Neutrophil (primary cell): ENCODE results near the gene NCKAP5L.

Experiments
- H3K27ac ChIP-seq: fragments of 200-600 bp; sonication (generic); 2 replicates; pipeline ENCODE4 v1.5.1; 2016; ENCODE audit warnings: mild to moderate bottlenecking, moderate library complexity
- H3K27me3 ChIP-seq: fragments of 200-600 bp; sonication (generic); 2 replicates; pipeline ENCODE4 v1.6.0; 2016; ENCODE audit warnings: mild to moderate bottlenecking
- H3K36me3 ChIP-seq: fragments of 200-600 bp; sonication (generic); 2 replicates; pipeline ENCODE4 v1.5.1; 2017
- H3K4me1 ChIP-seq, 2 experiments: fragments of 200-600 bp in 1 of 2; sonication (generic) in 1 of 2; 1 replicate in 1 of 2; 2 replicates in 1 of 2; pipeline versions ENCODE4 v1.5.1 to v1.6.1; 2013 to 2016; ENCODE audit warnings: low read depth in 1 of 2, low read length in 1 of 2, mild to moderate bottlenecking in 1 of 2, moderate library complexity in 1 of 2; ENCODE audit not compliant: control insufficient read depth in 1 of 2, insufficient read depth in 1 of 2
- H3K4me3 ChIP-seq, 2 experiments: fragments of 200-600 bp in 1 of 2; sonication (generic) in 1 of 2; 1 replicate in 1 of 2; 2 replicates in 1 of 2; pipeline ENCODE4 v1.5.1; 2013 to 2016; ENCODE audit warnings: low read depth in 1 of 2, low read length in 1 of 2, mild to moderate bottlenecking in 1 of 2, moderate library complexity in 1 of 2
- H3K9me3 ChIP-seq: fragments of 200-600 bp; sonication (generic); 2 replicates; pipeline ENCODE4 v1.5.1; 2016
- TF ChIP-seq, protein P1 (sequence below): fragments of 200-600 bp; sonication (generic); IDR thresholded peaks from 2 replicates; pipeline ENCODE4 v1.5.1; 2016; ENCODE audit warnings: antibody characterized with exemption

The NCKAP5L gene

DNA sequence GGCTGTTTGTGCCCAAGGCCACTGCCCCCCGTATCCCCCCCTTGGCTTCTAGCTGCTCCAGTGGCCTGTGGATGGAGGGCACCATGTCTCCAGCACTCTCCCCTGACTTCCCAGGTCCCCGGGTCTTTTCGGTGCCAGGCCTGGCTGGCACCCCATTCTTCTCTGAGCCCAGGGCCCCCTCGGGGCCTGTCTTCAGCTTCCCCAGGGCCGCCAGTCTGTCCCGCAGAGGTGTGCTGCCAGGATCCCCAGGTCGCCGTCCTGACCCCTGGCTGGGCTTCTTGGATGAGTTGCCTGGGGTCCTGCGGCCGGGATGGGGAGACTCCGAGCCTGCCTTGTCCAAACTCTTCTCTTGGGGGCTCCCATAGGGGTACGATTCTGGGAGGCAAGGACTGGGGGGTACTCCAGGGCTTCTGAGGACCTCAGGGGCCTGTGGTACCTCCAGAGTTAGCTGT, 32.5 kb downstream of the NCKAP5L start:
- Histone ChIP-seq H3K4me1 (peaks cover 35 to 37% of the 10 kb centered on the region in 2 experiments), H3K36me3 (peaks cover 38% of the 10 kb centered on the region), H3K9me3 (no peaks in the 10 kb centered on the region), H3K27me3 (no peaks in the 10 kb centered on the region), H3K4me3 (no peak overlapping the region), H3K27ac (peak overlapping the region; percentile 76)
- TF ChIP-seq, protein P1, sequence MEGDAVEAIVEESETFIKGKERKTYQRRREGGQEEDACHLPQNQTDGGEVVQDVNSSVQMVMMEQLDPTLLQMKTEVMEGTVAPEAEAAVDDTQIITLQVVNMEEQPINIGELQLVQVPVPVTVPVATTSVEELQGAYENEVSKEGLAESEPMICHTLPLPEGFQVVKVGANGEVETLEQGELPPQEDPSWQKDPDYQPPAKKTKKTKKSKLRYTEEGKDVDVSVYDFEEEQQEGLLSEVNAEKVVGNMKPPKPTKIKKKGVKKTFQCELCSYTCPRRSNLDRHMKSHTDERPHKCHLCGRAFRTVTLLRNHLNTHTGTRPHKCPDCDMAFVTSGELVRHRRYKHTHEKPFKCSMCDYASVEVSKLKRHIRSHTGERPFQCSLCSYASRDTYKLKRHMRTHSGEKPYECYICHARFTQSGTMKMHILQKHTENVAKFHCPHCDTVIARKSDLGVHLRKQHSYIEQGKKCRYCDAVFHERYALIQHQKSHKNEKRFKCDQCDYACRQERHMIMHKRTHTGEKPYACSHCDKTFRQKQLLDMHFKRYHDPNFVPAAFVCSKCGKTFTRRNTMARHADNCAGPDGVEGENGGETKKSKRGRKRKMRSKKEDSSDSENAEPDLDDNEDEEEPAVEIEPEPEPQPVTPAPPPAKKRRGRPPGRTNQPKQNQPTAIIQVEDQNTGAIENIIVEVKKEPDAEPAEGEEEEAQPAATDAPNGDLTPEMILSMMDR, result no peak

DNA sequence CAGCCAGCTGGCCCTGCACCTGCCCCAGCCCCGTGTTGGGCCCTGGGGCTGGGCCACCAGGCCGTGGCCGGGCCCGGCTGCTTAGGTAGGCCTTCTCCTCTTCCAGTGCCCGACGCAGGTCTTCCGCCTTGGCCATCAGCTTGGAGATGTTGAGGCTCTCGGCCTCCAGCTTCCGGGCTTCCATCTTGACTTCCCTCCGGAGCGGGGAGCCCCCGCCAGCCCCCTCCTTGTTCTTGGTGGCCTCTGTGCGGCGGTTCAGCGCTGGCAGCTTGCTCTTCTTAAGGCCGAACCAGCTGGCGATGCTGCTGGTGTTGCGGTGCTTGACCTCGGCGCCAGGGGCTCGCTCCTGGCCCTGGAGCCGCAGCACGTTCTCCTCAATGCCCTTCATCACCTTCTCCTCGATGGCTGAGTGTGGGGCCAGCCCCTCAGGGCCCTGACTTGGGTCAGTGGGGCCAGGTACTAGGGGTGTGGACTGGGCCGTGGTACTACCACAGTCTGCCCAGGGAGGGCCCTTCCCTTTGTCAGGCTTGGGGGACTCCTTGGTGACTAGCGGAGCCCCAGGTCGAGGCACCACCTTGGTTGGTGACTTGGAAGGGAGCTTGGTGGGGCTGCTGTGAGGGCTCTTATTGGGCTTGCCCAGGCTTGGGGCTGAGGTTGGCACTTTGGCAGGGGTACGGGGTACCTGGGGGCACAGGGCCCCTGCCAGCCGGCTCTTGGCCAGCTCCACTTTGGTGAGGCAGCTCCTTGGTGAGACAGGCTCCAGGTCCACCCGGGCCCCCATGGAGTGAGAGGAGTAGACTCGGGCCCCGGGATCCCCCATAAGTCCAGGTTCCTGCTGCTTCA, 33.2 kb downstream of the NCKAP5L start:
- H3K4me1 ChIP-seq, result peaks cover 38 to 43% of the 10 kb centered on the region in 2 experiments
- peaks cover 37% of the 10 kb centered on the region for H3K36me3 ChIP-seq
- H3K4me3 ChIP-seq, result no peak overlapping the region
- TF ChIP-seq, protein P1, result no peak
- H3K27me3 ChIP-seq, result no peaks in the 10 kb centered on the region
- H3K27ac ChIP-seq, result peak overlapping the region; percentile 76
- no peaks in the 10 kb centered on the region for H3K9me3 ChIP-seq

DNA sequence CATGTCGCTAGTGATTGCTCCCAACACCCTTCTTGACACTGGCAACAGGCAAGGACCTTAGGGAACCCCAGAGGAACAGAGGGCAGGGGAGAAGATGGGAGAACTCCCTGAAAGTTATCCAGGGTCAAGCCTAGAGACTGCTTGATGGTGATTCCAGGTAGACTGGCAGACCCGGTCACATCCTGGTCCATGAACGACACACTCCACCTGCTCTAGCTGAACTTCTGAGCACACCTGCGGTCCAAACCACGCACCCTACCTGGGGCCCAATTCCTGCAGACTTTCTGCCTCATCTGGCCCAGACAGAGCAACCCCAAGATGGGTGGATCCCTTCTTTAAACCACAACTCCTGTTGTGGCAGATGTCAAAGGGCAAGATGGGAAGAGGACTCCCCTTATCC, 34.2 kb downstream of the NCKAP5L start:
- TF ChIP-seq, protein P1, result no peak
- peaks cover 38 to 46% of the 10 kb centered on the region in 2 experiments for H3K4me1 ChIP-seq
- peaks cover 42% of the 10 kb centered on the region for H3K36me3 ChIP-seq
- H3K27ac ChIP-seq, result peak overlapping the region; percentile 25
- H3K27me3 ChIP-seq, result no peaks in the 10 kb centered on the region
- H3K4me3 ChIP-seq, result no peak overlapping the region
- no peaks in the 10 kb centered on the region for H3K9me3 ChIP-seq

DNA sequence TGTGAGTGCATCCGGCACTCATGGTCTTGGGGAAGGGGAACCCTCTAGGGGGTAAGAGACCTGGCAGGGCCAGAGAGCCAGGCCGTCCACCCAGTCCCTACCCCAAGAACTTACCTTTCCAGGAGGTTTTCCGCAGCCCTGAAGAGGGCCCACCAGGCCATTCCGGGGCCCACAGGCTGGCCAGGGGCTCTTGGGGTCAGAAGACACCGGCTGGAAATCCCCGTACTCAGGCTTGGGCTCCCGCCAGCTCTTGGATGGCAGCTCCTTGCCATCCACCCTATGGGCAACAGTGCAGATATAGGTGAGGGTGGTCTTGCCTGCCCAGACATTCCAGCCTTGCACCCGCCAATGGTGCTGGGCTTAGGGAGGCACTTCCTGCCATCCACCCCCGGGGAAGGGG, 34.6 kb downstream of the NCKAP5L start:
- TF ChIP-seq, protein P1, result no peak
- H3K9me3 ChIP-seq, result no peaks in the 10 kb centered on the region
- H3K27ac ChIP-seq, result no peak overlapping the region
- H3K36me3 ChIP-seq, result peaks cover 42% of the 10 kb centered on the region
- no peaks in the 10 kb centered on the region for H3K27me3 ChIP-seq
- H3K4me1 ChIP-seq, result peaks cover 34 to 44% of the 10 kb centered on the region in 2 experiments
- no peak overlapping the region for H3K4me3 ChIP-seq

DNA sequence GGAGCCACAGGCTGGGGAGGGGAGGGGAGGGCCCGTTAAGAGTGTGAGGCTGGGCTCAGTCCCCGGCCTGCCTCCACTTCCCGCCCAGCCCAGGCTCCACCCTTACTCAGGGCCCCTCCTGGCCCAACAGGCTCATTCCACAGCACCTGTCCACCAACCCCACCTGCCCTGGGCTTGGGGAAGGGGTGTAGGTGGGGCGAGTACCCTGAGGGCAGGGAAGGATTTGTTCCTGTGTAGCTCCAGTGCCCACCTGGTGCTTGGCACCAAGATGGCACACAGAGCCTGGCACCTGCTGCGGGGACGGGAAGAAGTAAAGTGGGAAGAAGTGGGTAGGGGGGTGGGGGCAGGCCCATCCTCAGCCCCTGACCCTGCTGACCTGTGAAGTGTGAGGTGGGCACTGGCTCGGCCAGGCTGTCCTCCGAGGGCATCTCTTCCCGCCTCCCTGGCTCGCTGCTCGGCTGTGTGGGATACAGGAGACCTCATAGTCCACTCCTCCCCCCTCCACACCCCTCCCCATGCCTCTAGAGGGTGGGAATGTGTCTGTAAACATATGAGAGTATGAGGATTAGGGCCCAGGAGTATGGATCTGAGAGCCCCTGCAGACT, 35.1 kb downstream of the NCKAP5L start:
- Histone ChIP-seq H3K4me1 (peaks cover 28 to 39% of the 10 kb centered on the region in 2 experiments), H3K27me3 (no peaks in the 10 kb centered on the region), H3K36me3 (peaks cover 42% of the 10 kb centered on the region), H3K4me3 (no peak overlapping the region), H3K27ac (no peak overlapping the region), H3K9me3 (no peaks in the 10 kb centered on the region)
- TF ChIP-seq, protein P1, result no peak
